A549 treated with Mapracorat at 1 μM for 4 hours (cell line): ENCODE results near the gene DMD. TPM values are rescaled to one million over a fixed set of nuclear protein-coding genes. Genes with fewer than 3 reads are reported as not detected.

Experiments
- total RNA-seq: library from RNA; stranded (reverse); fragments of 200-300 nt; extraction: Qiagen RNA extraction; gene quantifications from 5 replicates; pipeline ENCODE4 v1.2.3, GENCODE V29; 2022

The DMD gene
- total RNA-seq, result not detected in 5 replicates

DNA sequence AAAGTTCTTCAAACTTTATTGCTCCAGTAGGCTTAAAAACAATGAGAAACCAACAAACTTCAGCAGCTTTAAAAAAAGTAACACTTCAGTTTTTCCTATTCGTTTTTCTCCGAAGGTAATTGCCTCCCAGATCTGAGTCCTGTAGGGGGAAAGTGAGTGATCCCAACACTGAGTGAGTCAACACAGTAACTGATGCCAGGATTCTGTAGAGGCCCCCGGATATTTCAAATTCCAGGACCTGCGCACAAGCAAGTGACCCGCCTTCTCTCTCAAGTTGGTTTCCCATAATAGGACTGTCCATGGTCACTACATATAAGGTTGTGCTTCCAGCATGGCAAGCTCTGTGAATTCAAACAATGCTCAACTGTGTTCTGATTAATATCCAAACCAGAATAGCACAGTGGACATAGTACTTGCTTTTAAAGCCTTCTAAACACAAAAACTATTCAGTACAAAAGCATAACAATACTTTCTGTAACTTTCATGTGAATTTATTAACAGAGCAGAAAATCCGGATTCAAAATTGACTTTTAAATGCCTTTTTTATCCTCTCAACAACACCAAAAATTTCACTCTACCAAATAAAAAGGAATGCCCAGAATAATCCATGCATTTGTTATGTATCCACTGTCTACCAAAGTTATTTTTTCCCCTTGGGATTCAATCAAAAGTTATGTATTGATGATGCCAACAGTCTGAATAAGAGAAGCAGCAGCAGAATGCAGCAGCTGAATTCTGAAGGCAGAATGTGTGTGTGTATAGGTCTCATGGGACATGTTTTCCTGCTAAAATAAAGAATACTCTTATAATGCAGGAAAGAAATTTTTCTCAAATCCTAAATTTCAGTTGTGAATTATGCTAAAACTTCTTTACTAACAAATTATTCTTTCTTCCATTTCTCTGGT is at the start of gene DMD:
TSS of gene DMD (minus strand) at position 194 of the 905 bp plus-strand sequence. CDS start 237 bp downstream, outside the sequence.

DNA sequence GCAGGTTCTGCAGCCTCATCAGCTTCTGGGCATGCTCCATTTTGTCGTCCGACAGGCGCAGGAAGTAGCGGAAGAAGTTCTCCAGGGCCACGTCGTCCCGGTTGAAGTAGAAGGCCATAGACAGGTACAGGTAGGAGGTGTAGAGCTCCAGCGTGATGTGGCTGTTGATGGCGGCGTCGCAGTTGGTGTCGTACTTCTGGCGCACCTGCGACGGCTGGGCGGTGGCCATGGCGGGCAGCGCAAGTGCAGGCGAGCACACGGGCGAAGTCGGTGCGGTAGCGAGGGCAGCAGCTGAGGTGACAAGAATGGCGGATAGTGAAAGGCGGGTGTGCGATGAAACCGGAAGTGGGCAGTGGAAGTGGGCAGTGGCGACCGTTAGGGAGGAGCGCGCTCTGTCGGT is 2139.6 kb downstream of the DMD start, which contains the start of gene FTHL17:
TSS of gene FTHL17 (minus strand) at position 317 of the 400 bp plus-strand sequence. CDS start at position 229, 88 bp downstream.

